ENCODE results near the gene ADGRD1.

Gene ADGRD1

DNA sequence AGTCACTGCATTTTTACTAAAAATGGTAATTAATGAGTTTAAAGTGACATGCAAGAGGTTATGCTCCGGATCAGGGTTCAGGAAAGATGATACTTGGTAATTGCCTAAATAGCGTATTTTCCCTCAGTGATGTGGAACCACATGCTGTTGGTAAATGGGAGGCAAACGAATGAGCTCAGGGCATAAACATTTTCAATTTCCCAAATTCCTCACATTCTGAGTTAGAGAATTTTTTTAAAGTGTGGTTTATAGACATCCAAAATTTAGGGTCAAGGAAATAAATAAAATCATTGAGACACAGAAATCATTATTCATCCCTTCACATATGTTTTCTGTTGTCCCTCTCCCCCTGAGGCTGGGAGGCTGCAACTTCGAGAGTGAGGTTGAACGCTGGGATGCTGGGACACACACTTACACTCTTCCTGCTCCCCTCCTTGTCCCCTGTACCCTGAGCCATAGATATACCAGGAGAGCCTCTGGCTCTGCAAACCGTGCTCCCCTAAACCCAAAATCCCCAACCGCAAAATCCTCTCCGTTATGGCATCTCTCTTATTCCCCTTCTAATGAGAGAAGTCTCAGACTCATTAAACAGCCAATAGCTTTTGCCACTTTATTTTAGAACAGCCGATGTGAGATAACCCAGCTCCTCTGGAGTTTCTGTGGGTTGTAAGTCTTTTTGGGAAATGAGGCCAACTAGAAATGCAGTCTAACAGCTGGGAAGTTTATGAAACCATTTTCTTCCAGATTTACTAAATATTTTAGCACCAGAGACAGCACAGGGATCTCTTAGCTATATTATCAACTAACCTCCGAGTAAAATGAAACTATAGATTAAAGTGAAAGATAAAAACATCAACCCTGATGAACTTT is 21.4 kb upstream of the ADGRD1 start:
- H3K27me3 ChIP-seq (ENCODE audit: insufficient read depth, poor library complexity, severe bottlenecking) = no peaks in the 10 kb centered on the region
- H3K4me3 ChIP-seq (replicated peaks; ENCODE audit: insufficient read depth, low read length) = no peak overlapping the region
- H3K27ac ChIP-seq (replicated peaks) = no peak overlapping the region
- no peak for DNase-seq (ENCODE audit: low read depth in 1 of 2, low spot score in 1 of 2)
- TF ChIP-seq, protein P1, sequence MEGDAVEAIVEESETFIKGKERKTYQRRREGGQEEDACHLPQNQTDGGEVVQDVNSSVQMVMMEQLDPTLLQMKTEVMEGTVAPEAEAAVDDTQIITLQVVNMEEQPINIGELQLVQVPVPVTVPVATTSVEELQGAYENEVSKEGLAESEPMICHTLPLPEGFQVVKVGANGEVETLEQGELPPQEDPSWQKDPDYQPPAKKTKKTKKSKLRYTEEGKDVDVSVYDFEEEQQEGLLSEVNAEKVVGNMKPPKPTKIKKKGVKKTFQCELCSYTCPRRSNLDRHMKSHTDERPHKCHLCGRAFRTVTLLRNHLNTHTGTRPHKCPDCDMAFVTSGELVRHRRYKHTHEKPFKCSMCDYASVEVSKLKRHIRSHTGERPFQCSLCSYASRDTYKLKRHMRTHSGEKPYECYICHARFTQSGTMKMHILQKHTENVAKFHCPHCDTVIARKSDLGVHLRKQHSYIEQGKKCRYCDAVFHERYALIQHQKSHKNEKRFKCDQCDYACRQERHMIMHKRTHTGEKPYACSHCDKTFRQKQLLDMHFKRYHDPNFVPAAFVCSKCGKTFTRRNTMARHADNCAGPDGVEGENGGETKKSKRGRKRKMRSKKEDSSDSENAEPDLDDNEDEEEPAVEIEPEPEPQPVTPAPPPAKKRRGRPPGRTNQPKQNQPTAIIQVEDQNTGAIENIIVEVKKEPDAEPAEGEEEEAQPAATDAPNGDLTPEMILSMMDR (IDR thresholded peaks at IDR 0.05; ENCODE audit: insufficient read depth, low read length) = no peak
- TF ChIP-seq, protein P2, sequence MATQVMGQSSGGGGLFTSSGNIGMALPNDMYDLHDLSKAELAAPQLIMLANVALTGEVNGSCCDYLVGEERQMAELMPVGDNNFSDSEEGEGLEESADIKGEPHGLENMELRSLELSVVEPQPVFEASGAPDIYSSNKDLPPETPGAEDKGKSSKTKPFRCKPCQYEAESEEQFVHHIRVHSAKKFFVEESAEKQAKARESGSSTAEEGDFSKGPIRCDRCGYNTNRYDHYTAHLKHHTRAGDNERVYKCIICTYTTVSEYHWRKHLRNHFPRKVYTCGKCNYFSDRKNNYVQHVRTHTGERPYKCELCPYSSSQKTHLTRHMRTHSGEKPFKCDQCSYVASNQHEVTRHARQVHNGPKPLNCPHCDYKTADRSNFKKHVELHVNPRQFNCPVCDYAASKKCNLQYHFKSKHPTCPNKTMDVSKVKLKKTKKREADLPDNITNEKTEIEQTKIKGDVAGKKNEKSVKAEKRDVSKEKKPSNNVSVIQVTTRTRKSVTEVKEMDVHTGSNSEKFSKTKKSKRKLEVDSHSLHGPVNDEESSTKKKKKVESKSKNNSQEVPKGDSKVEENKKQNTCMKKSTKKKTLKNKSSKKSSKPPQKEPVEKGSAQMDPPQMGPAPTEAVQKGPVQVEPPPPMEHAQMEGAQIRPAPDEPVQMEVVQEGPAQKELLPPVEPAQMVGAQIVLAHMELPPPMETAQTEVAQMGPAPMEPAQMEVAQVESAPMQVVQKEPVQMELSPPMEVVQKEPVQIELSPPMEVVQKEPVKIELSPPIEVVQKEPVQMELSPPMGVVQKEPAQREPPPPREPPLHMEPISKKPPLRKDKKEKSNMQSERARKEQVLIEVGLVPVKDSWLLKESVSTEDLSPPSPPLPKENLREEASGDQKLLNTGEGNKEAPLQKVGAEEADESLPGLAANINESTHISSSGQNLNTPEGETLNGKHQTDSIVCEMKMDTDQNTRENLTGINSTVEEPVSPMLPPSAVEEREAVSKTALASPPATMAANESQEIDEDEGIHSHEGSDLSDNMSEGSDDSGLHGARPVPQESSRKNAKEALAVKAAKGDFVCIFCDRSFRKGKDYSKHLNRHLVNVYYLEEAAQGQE (IDR thresholded peaks at IDR 0.05; ENCODE audit: insufficient replicate concordance, low read depth) = no peak
- no peak for TF ChIP-seq SPI1 (IDR thresholded peaks at IDR 0.05; ENCODE audit: borderline replicate concordance, low read depth)
- no peak for TF ChIP-seq POLR2AphosphoS5 (IDR thresholded peaks at IDR 0.05; ENCODE audit: low read depth)
- TF ChIP-seq GABPA (IDR thresholded peaks at IDR 0.05; ENCODE audit: low read depth) = no peak

DNA sequence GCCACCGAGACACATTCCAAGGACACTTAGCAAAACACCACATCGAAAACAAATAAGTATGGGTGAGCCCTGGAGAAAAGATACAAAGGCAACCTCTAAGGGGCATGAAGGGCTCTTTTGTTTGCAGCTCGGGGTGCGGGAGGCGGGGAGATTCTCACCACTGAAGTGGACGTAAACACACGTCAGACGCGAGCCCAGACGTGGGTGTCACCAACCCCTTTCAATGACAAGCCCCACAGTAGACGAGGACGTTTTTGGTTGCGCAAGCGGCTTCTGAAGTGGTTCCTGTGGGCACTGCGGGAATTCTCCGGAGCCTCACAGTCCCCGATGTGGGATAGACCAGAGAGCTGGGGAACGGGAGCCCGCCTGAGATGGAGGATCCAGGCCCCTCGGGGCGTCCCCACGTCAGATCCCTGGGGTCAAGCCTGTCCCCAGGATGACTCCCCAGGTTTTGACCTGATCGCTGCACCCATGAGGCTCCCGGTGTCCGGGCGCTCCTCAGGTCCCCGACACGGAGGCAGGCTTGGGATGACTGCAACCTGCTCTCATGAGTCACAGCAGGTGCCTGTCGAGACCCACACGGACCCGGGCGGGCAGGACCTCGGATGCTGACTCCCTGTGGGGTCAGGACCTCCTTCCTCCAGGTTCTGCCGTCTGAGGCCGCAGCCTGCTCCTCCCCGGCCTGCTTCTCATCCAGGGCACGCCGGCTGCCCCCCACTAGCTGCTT is 20.3 kb upstream of the ADGRD1 start:
- no peak for DNase-seq (ENCODE audit: low read depth in 1 of 2, low spot score in 1 of 2)

DNA sequence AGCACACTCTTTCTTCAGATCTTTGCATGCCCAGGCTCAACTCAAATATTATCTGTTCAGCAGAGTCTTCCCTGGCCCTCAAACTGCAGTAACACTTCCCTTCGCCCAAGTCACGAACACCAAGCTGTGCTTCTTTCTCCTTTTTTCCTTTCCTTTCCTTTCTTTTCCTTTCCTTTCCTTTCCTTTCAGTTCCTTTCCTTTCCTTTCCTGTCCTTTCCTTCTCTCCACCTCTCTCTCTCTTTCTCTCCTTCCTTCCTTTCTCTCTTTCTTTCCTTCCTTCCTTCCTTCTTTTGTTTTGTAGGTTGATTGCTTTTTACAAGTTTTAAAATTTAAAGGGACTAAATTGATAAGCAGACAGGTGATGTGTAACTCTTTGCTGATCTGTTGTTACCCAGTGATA is 19.0 kb upstream of the ADGRD1 start:
- Histone ChIP-seq H3K27me3 (ENCODE audit: insufficient read depth, poor library complexity, severe bottlenecking) (no peaks in the 10 kb centered on the region), H3K27ac (replicated peaks) (no peak overlapping the region), H3K4me3 (replicated peaks; ENCODE audit: insufficient read depth, low read length) (no peak overlapping the region)
- no peak for TF ChIP-seq SPI1 (IDR thresholded peaks at IDR 0.05; ENCODE audit: borderline replicate concordance, low read depth)
- no peak for TF ChIP-seq GABPA (IDR thresholded peaks at IDR 0.05; ENCODE audit: low read depth)
- TF ChIP-seq, protein P1 (IDR thresholded peaks at IDR 0.05; ENCODE audit: insufficient read depth, low read length) = no peak
- TF ChIP-seq, protein P2 (IDR thresholded peaks at IDR 0.05; ENCODE audit: insufficient replicate concordance, low read depth) = no peak
- DNase-seq (ENCODE audit: low read depth in 1 of 2, low spot score in 1 of 2) = no peak

More for the DNA sequence above, 20.3 kb upstream of the ADGRD1 start:
- TF ChIP-seq SPI1 (IDR thresholded peaks at IDR 0.05; ENCODE audit: borderline replicate concordance, low read depth) (no peak), GABPA (IDR thresholded peaks at IDR 0.05; ENCODE audit: low read depth) (no peak), POLR2AphosphoS5 (IDR thresholded peaks at IDR 0.05; ENCODE audit: low read depth) (no peak)
- TF ChIP-seq, protein P2 (IDR thresholded peaks at IDR 0.05; ENCODE audit: insufficient replicate concordance, low read depth) = no peak
- TF ChIP-seq, protein P1 (IDR thresholded peaks at IDR 0.05; ENCODE audit: insufficient read depth, low read length) = no peak
- Histone ChIP-seq H3K27ac (replicated peaks) (no peak overlapping the region), H3K4me3 (replicated peaks; ENCODE audit: insufficient read depth, low read length) (no peak overlapping the region), H3K27me3 (ENCODE audit: insufficient read depth, poor library complexity, severe bottlenecking) (no peaks in the 10 kb centered on the region)
